Fibroblast of mammary gland (primary cell): Measurements from ENCODE around the gene SLC1A2.

Experiments
- DNase-seq: peaks from one replicate; pipeline ENCODE4 v3.0.0-alpha.2; 2010; ENCODE audit warnings: low read depth
- H3K4me3 ChIP-seq: 2 replicates; pipeline ENCODE4 v1.5.1; 2011; ENCODE audit warnings: low read depth, mild to moderate bottlenecking, low read length, moderate library complexity; ENCODE audit not compliant: control insufficient read depth
- CTCF ChIP-seq: conservative IDR thresholded peaks from 2 replicates; pipeline ENCODE4 v1.5.1; 2011; ENCODE audit warnings: low read depth, low read length, inconsistent platforms; ENCODE audit not compliant: control insufficient read depth, insufficient read depth

Gene SLC1A2

GRCh38 chr11:35303596-35304385, 115.6 kb downstream of the SLC1A2 start:
- no peak for TF ChIP-seq CTCF
- peak; percentile 98 for DNase-seq
- H3K4me3 ChIP-seq = no peak overlapping the region

- H3K4me3 ChIP-seq = no peak overlapping the region
- peak; percentile 65 for DNase-seq
- no peak for TF ChIP-seq CTCF
Measured at GRCh38 chr11:35302398-35302797, 117.0 kb downstream of the SLC1A2 start.

- DNase-seq = no peak
- TF ChIP-seq CTCF = no peak
- H3K4me3 ChIP-seq = no peak overlapping the region
Measured at GRCh38 chr11:35298369-35298768, 121.0 kb downstream of the SLC1A2 start.

- H3K4me3 ChIP-seq = no peak overlapping the region
- no peak for TF ChIP-seq CTCF
- DNase-seq = no peak
Measured at GRCh38 chr11:35295751-35296150, 123.6 kb downstream of the SLC1A2 start.

GRCh38 chr11:35293699-35294098, 125.7 kb downstream of the SLC1A2 start:
- TF ChIP-seq CTCF = no peak
- DNase-seq = no peak

GRCh38 chr11:35293035-35293434, 126.3 kb downstream of the SLC1A2 start:
- TF ChIP-seq CTCF = no peak
- no peak overlapping the region for H3K4me3 ChIP-seq
- DNase-seq = no peak

More at GRCh38 chr11:35293699-35294098, 125.7 kb downstream of the SLC1A2 start:
- H3K4me3 ChIP-seq = no peak overlapping the region
